Mesenchymal stem cell (in vitro differentiated cells and primary cell): ENCODE measurements around the gene PDGFD.

ENCODE experiments used
- DNase-seq: peaks from one replicate; pipeline ENCODE4 v3.0.0-alpha.2; 2013
- H2AFZ ChIP-seq: one replicate; pipeline ENCODE4 v1.6.1; 2013; ENCODE audit warnings: low read depth, mild to moderate bottlenecking, control low read depth, inconsistent platforms, low read length, moderate library complexity
- H2AK5ac ChIP-seq: 2 replicates; pipeline ENCODE4 v1.6.1; 2013; ENCODE audit warnings: low read length, moderate library complexity, mild to moderate bottlenecking, inconsistent platforms; ENCODE audit not compliant: severe bottlenecking
- H2BK120ac ChIP-seq: one replicate; pipeline ENCODE4 v1.6.1; 2013; ENCODE audit warnings: low read depth, mild to moderate bottlenecking, inconsistent platforms, low read length, moderate library complexity
- H2BK12ac ChIP-seq, 2 experiments: one replicate each; pipeline ENCODE4 v1.6.1; 2013; ENCODE audit warnings: inconsistent platforms in 2 of 2, low read length in 2 of 2, mild to moderate bottlenecking in 2 of 2, moderate library complexity in 2 of 2, control low read depth in 1 of 2
- H2BK15ac ChIP-seq: one replicate; pipeline ENCODE4 v1.6.1; 2013; ENCODE audit warnings: mild to moderate bottlenecking, low read depth, inconsistent platforms; ENCODE audit not compliant: poor library complexity, severe bottlenecking
- H2BK5ac ChIP-seq: 2 replicates; pipeline ENCODE4 v1.6.1; 2013; ENCODE audit warnings: low read depth, mild to moderate bottlenecking, low read length, control low read depth, inconsistent platforms; ENCODE audit not compliant: poor library complexity, severe bottlenecking
- H3K14ac ChIP-seq, 2 experiments: one replicate each; pipeline ENCODE4 v1.6.1; 2013; ENCODE audit warnings: inconsistent platforms in 2 of 2, low read length in 2 of 2, control low read depth in 1 of 2, mild to moderate bottlenecking in 1 of 2, moderate library complexity in 1 of 2
- H3K18ac ChIP-seq, 2 experiments: one replicate each; pipeline ENCODE4 v1.6.1; 2013; ENCODE audit warnings: inconsistent platforms in 2 of 2, low read length in 2 of 2, control low read depth in 1 of 2, low read depth in 1 of 2, mild to moderate bottlenecking in 1 of 2
- H3K23ac ChIP-seq, 2 experiments: one replicate each; pipeline ENCODE4 v1.6.1; 2013; ENCODE audit warnings: inconsistent platforms in 2 of 2, low read length in 2 of 2, mild to moderate bottlenecking in 2 of 2, moderate library complexity in 2 of 2, control low read depth in 1 of 2
- H3K27ac ChIP-seq: 2 replicates; pipeline ENCODE4 v1.5.1; 2013; ENCODE audit warnings: mild to moderate bottlenecking, moderate library complexity, low read length, control low read depth, inconsistent platforms; ENCODE audit not compliant: poor library complexity, severe bottlenecking
- H3K27me3 ChIP-seq, 2 experiments: 2 replicates each; pipeline versions ENCODE4 v1.6.1 to v1.7.0; 2013; ENCODE audit warnings: low read length in 2 of 2, mild to moderate bottlenecking in 2 of 2, moderate library complexity in 2 of 2, control low read depth in 1 of 2, inconsistent platforms in 1 of 2; ENCODE audit not compliant: control insufficient read depth in 1 of 2, insufficient read depth in 1 of 2
- H3K36me3 ChIP-seq, 2 experiments: 2 replicates each; pipeline versions ENCODE4 v1.6.1 to v1.7.0; 2013; ENCODE audit warnings: low read length in 2 of 2, control low read depth in 1 of 2, inconsistent platforms in 1 of 2, low read depth in 1 of 2, mild to moderate bottlenecking in 1 of 2; ENCODE audit not compliant: insufficient read depth in 2 of 2, control insufficient read depth in 1 of 2
- H3K4ac ChIP-seq, 2 experiments: one replicate each; pipeline ENCODE4 v1.6.1; 2013; ENCODE audit warnings: inconsistent platforms in 2 of 2, low read length in 2 of 2, mild to moderate bottlenecking in 2 of 2, moderate library complexity in 2 of 2, control low read depth in 1 of 2, low read depth in 1 of 2
- H3K4me1 ChIP-seq: 2 replicates; pipeline ENCODE4 v1.6.1; 2013; ENCODE audit warnings: low read depth, low read length, control low read depth; ENCODE audit not compliant: control insufficient read depth, insufficient read depth
- H3K4me2 ChIP-seq: 2 replicates; pipeline ENCODE4 v1.6.1; 2013; ENCODE audit warnings: low read length, mild to moderate bottlenecking, inconsistent platforms; ENCODE audit not compliant: poor library complexity, severe bottlenecking
- H3K4me3 ChIP-seq, 2 experiments: 2 replicates each; pipeline versions ENCODE4 v1.5.1 to v1.7.0; 2013; ENCODE audit warnings: low read length in 2 of 2, mild to moderate bottlenecking in 2 of 2, control low read depth in 1 of 2, low read depth in 1 of 2; ENCODE audit not compliant: insufficient read depth in 1 of 2
- H3K79me1 ChIP-seq: replicated peaks from 2 replicates; pipeline ENCODE4 v1.6.1; 2013; ENCODE audit warnings: mild to moderate bottlenecking, control low read depth, low read length, inconsistent platforms; ENCODE audit not compliant: poor library complexity, severe bottlenecking
- H3K9ac ChIP-seq: 2 replicates; pipeline ENCODE4 v1.7.0; 2013; ENCODE audit warnings: mild to moderate bottlenecking, low read length, moderate library complexity
- H3K9me3 ChIP-seq: 2 replicates; pipeline ENCODE4 v1.7.0; 2013; ENCODE audit warnings: mild to moderate bottlenecking, low read length; ENCODE audit not compliant: control insufficient read depth
- H4K8ac ChIP-seq: one replicate; pipeline ENCODE4 v1.6.1; 2013; ENCODE audit warnings: inconsistent platforms, mild to moderate bottlenecking, low read length, moderate library complexity
- H4K91ac ChIP-seq: one replicate; pipeline ENCODE4 v1.6.1; 2013; ENCODE audit warnings: mild to moderate bottlenecking, low read length, inconsistent platforms
- WGBS: methylation state at CpG from one replicate; pipeline ENCODE4 v1.1.7; 2013; ENCODE audit warnings: mixed read lengths; 5-methylcytosine and 5-hydroxymethylcytosine counted together

The PDGFD gene

GRCh38 chr11:104060820-104061219, 103.1 kb downstream of the PDGFD start:
- Histone ChIP-seq H3K18ac (no peak overlapping the region), H3K4me2 (no peak overlapping the region), H3K27ac (no peak overlapping the region)

GRCh38 chr11:104060004-104060794, 103.7 kb downstream of the PDGFD start:
- H4K8ac ChIP-seq, result no peak overlapping the region
- H3K9ac ChIP-seq, result no peak overlapping the region
- no peak overlapping the region for H3K23ac ChIP-seq
- H3K14ac ChIP-seq, result no peak overlapping the region
- no peak overlapping the region for H2BK120ac ChIP-seq
- no peaks in the 10 kb centered on the region for H3K79me1 ChIP-seq
- H3K18ac ChIP-seq, result no peak overlapping the region
- no peak overlapping the region for H2BK12ac ChIP-seq
- no peak overlapping the region for H4K91ac ChIP-seq
- WGBS, result 89% methylated on average over 3 of the region's 3 CpGs
- no peak overlapping the region for H3K4ac ChIP-seq
- H3K36me3 ChIP-seq, result no peaks in the 10 kb centered on the region
- no peak overlapping the region for H2AK5ac ChIP-seq
- no peak overlapping the region for H3K4me3 ChIP-seq
- no peaks in the 10 kb centered on the region for H3K27me3 ChIP-seq
- no peaks in the 10 kb centered on the region for H3K4me1 ChIP-seq
- no peaks in the 10 kb centered on the region for H3K9me3 ChIP-seq
- H2AFZ ChIP-seq, result no peak overlapping the region
- H3K4me2 ChIP-seq, result no peak overlapping the region
- H2BK5ac ChIP-seq, result no peak overlapping the region
- H2BK15ac ChIP-seq, result no peak overlapping the region
- no peak overlapping the region for H3K27ac ChIP-seq
- no peak for DNase-seq

More at GRCh38 chr11:104060820-104061219, 103.1 kb downstream of the PDGFD start:
- H4K8ac ChIP-seq, result no peak overlapping the region
- H2BK15ac ChIP-seq, result no peak overlapping the region
- H3K14ac ChIP-seq, result no peak overlapping the region
- no peak overlapping the region for H4K91ac ChIP-seq
- H3K4ac ChIP-seq, result no peak overlapping the region
- H3K4me3 ChIP-seq, result no peak overlapping the region
- no peak overlapping the region for H2BK120ac ChIP-seq
- H2AK5ac ChIP-seq, result no peak overlapping the region
- no peaks in the 10 kb centered on the region for H3K27me3 ChIP-seq
- no peaks in the 10 kb centered on the region for H3K4me1 ChIP-seq
- no peak overlapping the region for H2BK5ac ChIP-seq
- DNase-seq, result no peak
- H3K79me1 ChIP-seq, result no peaks in the 10 kb centered on the region
- no peak overlapping the region for H3K9ac ChIP-seq
- H3K36me3 ChIP-seq, result no peaks in the 10 kb centered on the region
- H3K9me3 ChIP-seq, result no peaks in the 10 kb centered on the region
- no peak overlapping the region for H2BK12ac ChIP-seq
- H2AFZ ChIP-seq, result no peak overlapping the region
- H3K23ac ChIP-seq, result no peak overlapping the region
- no CpG with 5 or more reads among the region's 1 CpG for WGBS

GRCh38 chr11:104058680-104059079, 105.3 kb downstream of the PDGFD start:
- no peak overlapping the region for H2AFZ ChIP-seq
- H3K79me1 ChIP-seq, result no peaks in the 10 kb centered on the region
- no peaks in the 10 kb centered on the region for H3K27me3 ChIP-seq
- H3K4ac ChIP-seq, result no peak overlapping the region
- no peak overlapping the region for H3K9ac ChIP-seq
- no peak overlapping the region for H4K8ac ChIP-seq
- no peaks in the 10 kb centered on the region for H3K36me3 ChIP-seq
- H2BK15ac ChIP-seq, result no peak overlapping the region
- H2AK5ac ChIP-seq, result no peak overlapping the region
- no peak overlapping the region for H3K18ac ChIP-seq
- no peaks in the 10 kb centered on the region for H3K9me3 ChIP-seq
- no peaks in the 10 kb centered on the region for H3K4me1 ChIP-seq
- no peak overlapping the region for H2BK5ac ChIP-seq
- no peak overlapping the region for H3K4me2 ChIP-seq
- WGBS, result no CpG with 5 or more reads among the region's 4 CpGs
- no peak for DNase-seq
- no peak overlapping the region for H3K14ac ChIP-seq
- H2BK12ac ChIP-seq, result no peak overlapping the region
- H2BK120ac ChIP-seq, result no peak overlapping the region
- H3K23ac ChIP-seq, result no peak overlapping the region
- H3K27ac ChIP-seq, result no peak overlapping the region
- no peak overlapping the region for H3K4me3 ChIP-seq
- no peak overlapping the region for H4K91ac ChIP-seq

- Histone ChIP-seq H3K4me2 (no peak overlapping the region), H2BK5ac (no peak overlapping the region), H3K4me3 (no peak overlapping the region), H2AK5ac (no peak overlapping the region), H3K27ac (no peak overlapping the region), H3K27me3 (no peaks in the 10 kb centered on the region), H3K9me3 (no peaks in the 10 kb centered on the region), H3K79me1 (no peaks in the 10 kb centered on the region), H4K91ac (no peak overlapping the region), H3K23ac (no peak overlapping the region), H3K4ac (no peak overlapping the region), H2BK120ac (no peak overlapping the region), H3K9ac (no peak overlapping the region), H3K18ac (no peak overlapping the region), H4K8ac (no peak overlapping the region), H2AFZ (no peak overlapping the region), H3K4me1 (no peaks in the 10 kb centered on the region), H2BK12ac (no peak overlapping the region), H2BK15ac (no peak overlapping the region), H3K14ac (no peak overlapping the region), H3K36me3 (no peaks in the 10 kb centered on the region)
- WGBS, result no CpG with 5 or more reads among the region's 5 CpGs
- DNase-seq, result no peak
These were observed 106.0 kb downstream of the PDGFD start for GRCh38 chr11:104057908-104058307.
